ELR (cell line): Measurements from ENCODE around the gene AGPAT1.
"Not testable (repeated sequence)": the region's sequence is repeated elsewhere in the genome, so short reads cannot be mapped to it uniquely, and the experiment has no call there.

Experiments
- DNase-seq: peaks from one replicate; pipeline ENCODE4 v3.0.0-alpha.2; 2015; ENCODE audit warnings: low read depth

Gene AGPAT1

DNA sequence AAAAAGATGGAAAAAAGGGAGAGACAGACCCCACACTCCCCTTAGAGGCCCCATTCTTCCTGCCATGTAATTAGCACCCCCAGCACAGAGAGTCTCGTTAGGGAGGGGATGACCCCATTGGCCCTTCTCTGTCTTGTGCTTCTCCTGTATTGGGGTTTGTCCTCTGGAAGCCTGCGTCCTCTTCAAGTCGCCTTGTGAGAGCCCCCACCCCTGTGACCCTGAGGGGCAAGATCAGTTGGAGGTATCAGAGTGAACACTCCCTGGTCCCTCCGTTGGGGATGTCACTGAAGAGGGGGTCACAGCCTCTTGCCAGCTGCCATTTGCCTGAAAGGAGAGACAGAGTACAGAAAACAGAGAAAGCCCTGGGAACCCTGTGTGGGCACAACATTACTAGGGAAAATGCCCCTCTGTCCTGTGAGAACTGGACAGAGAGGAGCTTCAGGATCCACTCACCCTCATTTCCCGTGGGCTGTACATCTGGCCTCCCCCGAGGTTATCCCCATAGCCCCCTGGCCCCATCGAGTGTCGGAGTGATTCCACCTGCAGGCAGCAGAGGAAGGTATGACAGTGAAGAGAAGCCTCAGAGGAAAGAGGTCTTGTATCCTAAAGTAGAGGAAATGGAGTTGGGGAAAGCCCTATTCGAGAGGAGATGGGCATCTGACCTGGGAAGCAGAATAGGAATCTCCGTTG, 10.4 kb upstream of the AGPAT1 start:
- not testable (repeated sequence) for DNase-seq

- DNase-seq: peak; percentile 93
Observed at GRCh38 chr6:32185681-32186131, 9.8 kb upstream of the AGPAT1 start.

DNA sequence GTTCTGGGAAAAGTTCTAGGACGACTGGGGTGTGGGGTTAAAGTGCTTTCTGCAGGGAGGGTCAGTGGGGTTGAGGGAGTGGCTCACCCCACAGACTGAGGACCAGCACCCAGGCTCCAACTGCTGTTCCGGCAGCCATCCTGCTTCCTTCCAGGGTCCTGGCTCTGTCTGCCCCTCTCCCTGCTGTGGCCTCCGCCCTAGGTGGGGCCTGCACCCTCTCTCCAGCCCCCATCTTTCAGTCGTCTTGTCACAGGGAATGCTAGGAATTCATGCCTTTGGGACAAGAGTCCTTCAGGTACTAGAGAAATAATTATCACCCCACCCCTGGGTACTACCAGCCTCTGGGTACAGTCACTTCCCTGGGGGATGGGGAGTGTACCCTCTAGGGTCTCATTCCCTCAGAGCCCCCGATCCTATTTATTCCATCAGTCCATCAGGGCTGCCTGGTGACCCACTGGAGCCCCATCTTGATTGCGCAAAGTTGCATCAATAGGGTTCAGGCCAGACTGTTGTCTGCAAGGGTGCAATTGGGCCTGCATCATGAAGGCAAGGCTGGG, 8.3 kb upstream of the AGPAT1 start, which contains the start of gene AGER:
AGER (minus strand) TSS at position 170 of the 557 bp plus-strand sequence; CDS start at position 139, 31 bp downstream.
- DNase-seq: no peak

DNA sequence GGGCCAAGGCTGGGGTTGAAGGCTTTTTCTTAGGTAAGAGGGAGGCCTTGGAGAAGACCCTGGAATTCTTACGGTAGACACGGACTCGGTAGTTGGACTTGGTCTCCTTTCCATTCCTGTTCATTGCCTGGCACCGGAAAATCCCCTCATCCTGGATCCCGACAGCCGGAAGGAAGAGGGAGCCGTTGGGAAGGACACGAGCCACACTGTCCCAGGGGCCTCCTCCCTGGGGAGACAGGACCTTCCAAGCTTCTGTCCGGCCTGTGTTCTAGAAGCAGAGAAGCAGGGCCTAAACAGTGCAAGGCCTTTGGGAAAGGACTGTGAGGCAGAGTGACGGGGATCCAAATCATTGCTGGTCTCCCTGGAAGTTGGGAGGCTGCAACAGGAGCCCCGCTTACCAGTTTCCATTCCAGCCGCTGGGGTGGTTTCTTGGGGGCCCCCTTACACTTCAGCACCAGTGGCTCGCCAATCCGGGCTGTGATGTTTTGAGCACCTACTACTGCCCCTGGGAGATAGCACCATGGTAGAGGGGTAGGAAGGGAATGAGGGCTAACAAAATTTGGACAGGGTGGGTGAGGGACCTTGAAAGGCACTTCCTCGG, 7.7 kb upstream of the AGPAT1 start:
- DNase-seq: no peak

DNA sequence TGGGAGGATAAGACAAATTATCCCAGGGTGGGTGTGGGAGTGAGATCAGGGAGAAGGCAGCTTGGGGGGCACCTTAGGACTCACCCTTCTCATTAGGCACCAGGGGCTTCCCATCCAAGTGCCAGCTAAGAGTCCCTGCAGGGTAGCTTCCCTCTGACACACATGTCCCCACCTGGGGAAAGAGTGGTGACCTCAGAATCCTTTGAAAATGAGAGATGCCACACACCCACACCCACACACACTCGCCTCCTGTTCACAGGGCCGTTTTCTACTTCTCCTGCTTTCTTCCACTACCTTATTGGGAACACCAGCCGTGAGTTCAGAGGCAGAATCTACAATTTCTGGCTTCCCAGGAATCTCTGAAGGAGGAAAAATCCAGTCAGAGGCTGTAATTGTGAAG, 7.1 kb upstream of the AGPAT1 start:
- DNase-seq: no peak

- DNase-seq: no peak
Observed at GRCh38 chr6:32182555-32182981, 6.7 kb upstream of the AGPAT1 start.

GRCh38 chr6:32181915-32182529, 6.1 kb upstream of the AGPAT1 start:
- DNase-seq: no peak

GRCh38 chr6:32181148-32181702, 5.3 kb upstream of the AGPAT1 start:
- no peak for DNase-seq

GRCh38 chr6:32179766-32180405, 4.0 kb upstream of the AGPAT1 start:
- no peak for DNase-seq

GRCh38 chr6:32178547-32179440, 2.9 kb upstream of the AGPAT1 start:
- peak; percentile 24 for DNase-seq

GRCh38 chr6:32177788-32178546, 2.1 kb upstream of the AGPAT1 start, which contains the start of gene RNF5:
Gene RNF5, plus strand, starts transcription at chr6:32178405. Its CDS starts 107 bp downstream, at chr6:32178512.
- peak; percentile 100 for DNase-seq

DNA sequence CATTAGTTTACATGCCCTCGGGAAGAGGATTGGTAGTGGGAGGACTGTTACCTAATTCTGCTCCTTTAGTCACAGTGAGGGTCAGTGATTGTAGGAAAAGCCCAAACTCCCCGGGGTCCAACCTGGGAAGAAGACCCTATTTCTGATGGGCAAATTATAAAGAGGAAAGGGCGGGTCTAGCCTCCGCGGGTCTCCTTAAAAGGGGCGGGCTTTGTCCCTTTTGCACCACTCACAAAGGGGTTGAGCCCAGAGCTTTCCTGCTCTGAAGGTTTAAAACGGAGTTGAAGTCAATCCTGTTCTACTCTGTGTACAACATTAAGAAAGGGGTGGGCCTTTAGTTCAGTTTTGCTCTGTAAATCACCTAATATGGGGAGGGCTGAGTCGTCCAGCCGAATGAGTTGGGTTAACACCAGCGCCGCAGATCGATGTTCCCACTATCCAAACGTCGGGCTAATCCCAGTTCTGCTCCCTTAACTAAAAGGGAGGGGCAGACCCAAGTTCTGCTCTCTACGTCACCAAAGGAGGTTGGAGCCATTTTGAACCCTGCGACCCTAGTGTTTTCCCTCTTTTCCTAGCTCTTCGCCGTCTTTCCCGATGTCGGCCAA, 1.4 kb upstream of the AGPAT1 start:
- DNase-seq: peak; percentile 78

GRCh38 chr6:32176476-32177182, 745 bp upstream of the AGPAT1 start:
- peak; percentile 79 for DNase-seq

GRCh38 chr6:32175322-32175710, 568 bp downstream of the AGPAT1 start:
- no peak for DNase-seq

- DNase-seq: no peak
Observed at GRCh38 chr6:32174416-32174815, 1.5 kb downstream of the AGPAT1 start.

DNA sequence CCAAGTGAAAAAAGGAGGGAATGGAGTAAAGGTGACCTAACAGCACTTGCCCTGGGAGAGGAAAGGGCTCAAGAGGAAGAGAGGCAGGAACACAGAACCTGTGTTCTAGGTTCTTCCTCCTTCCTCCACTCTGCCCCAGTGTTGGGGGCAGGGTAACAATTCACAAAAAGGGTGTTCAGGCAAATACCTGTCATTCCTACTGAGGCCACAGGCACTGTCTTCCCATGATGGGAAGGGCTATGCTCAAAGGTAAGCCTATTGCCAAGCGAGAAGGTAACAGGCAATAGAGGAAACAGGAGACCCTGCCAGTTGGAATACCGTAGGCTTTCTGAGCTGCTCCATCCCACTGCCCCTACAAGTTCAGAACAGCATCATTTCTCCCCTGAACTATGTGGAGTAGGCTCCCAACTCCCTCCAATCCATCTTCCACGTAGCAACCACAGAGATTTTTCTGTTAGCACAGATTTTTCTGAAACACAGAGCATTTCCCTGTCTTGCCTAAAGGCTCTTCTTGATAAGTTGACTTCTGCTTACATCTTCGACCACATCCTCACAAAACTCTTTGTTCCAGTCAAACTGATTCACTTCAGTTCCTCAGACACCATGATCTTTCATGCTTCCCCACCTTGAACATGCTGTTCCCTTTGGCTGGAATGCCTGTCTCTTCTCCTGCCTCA, 2.7 kb downstream of the AGPAT1 start:
- DNase-seq: no peak

GRCh38 chr6:32171234-32171633, 4.7 kb downstream of the AGPAT1 start:
- DNase-seq: no peak

GRCh38 chr6:32170294-32170693, 5.6 kb downstream of the AGPAT1 start:
- DNase-seq: peak; percentile 67
